Ectodermal cell (in vitro differentiated cells): ENCODE measurements around the gene PBX1.
A peak's percentile ranks its signal among the peaks of the same experiment; 100 is the strongest.

Experiments
- H3K27ac ChIP-seq: 2 replicates; pipeline ENCODE4 v1.7.0; 2013; ENCODE audit warnings: mild to moderate bottlenecking, low read depth, low read length; ENCODE audit not compliant: insufficient read depth, poor library complexity, severe bottlenecking
- H3K27me3 ChIP-seq: 2 replicates; pipeline ENCODE4 v1.7.0; 2013; ENCODE audit warnings: mild to moderate bottlenecking, low read length; ENCODE audit not compliant: insufficient read depth, control insufficient read depth, poor library complexity, severe bottlenecking
- H3K36me3 ChIP-seq: one replicate; pipeline ENCODE4 v1.7.0; 2013; ENCODE audit warnings: low read length; ENCODE audit not compliant: control insufficient read depth, insufficient read depth
- H3K4me1 ChIP-seq: one replicate; pipeline ENCODE4 v1.7.0; 2013; ENCODE audit warnings: low read length; ENCODE audit not compliant: control insufficient read depth, insufficient read depth
- H3K4me3 ChIP-seq: 2 replicates; pipeline ENCODE4 v1.7.0; 2013; ENCODE audit warnings: low read depth, low read length, control low read depth; ENCODE audit not compliant: insufficient read depth
- H3K9me3 ChIP-seq: 2 replicates; pipeline ENCODE4 v1.7.0; 2013; ENCODE audit warnings: mild to moderate bottlenecking, low read length, moderate library complexity; ENCODE audit not compliant: control insufficient read depth
- WGBS, 2 experiments: methylation state at CpG; one replicate each; pipeline ENCODE4 v1.1.7; 2013; ENCODE audit warnings: missing lambda C conversion rate in 2 of 2; 5-methylcytosine and 5-hydroxymethylcytosine counted together

The PBX1 gene

GRCh38 chr1:164611754-164612642, 53.0 kb downstream of the PBX1 start:
- Histone ChIP-seq H3K4me1 (peaks cover 54% of the 10 kb centered on the region), H3K4me3 (no peak overlapping the region), H3K27ac (peak overlapping the region; percentile 56), H3K9me3 (no peaks in the 10 kb centered on the region), H3K27me3 (no peaks in the 10 kb centered on the region), H3K36me3 (no peaks in the 10 kb centered on the region)
- 57 to 58% methylated on average over 11 of the region's 11 CpGs for WGBS, 2 experiments

GRCh38 chr1:164613176-164613575, 54.2 kb downstream of the PBX1 start:
- 82% methylated on average over 3 of the region's 3 CpGs for WGBS, 2 experiments
- Histone ChIP-seq H3K4me1 (peaks cover 49% of the 10 kb centered on the region), H3K27ac (no peak overlapping the region)

GRCh38 chr1:164614316-164614715, 55.3 kb downstream of the PBX1 start:
- 74 to 79% methylated on average over 6 of the region's 6 CpGs for WGBS, 2 experiments
- H3K4me1 ChIP-seq, result peaks cover 38% of the 10 kb centered on the region
- no peak overlapping the region for H3K27ac ChIP-seq
- no peak overlapping the region for H3K4me3 ChIP-seq
- no peaks in the 10 kb centered on the region for H3K9me3 ChIP-seq
- H3K27me3 ChIP-seq, result no peaks in the 10 kb centered on the region
- no peaks in the 10 kb centered on the region for H3K36me3 ChIP-seq

More at GRCh38 chr1:164613176-164613575, 54.2 kb downstream of the PBX1 start:
- Histone ChIP-seq H3K9me3 (no peaks in the 10 kb centered on the region), H3K36me3 (no peaks in the 10 kb centered on the region), H3K4me3 (no peak overlapping the region), H3K27me3 (no peaks in the 10 kb centered on the region)

GRCh38 chr1:164617377-164618201, 58.6 kb downstream of the PBX1 start:
- H3K27ac ChIP-seq, result no peak overlapping the region
- 62 to 70% methylated on average over 7 of the region's 7 CpGs for WGBS, 2 experiments

GRCh38 chr1:164618202-164618564, 59.2 kb downstream of the PBX1 start:
- H3K27me3 ChIP-seq, result no peaks in the 10 kb centered on the region
- peaks cover 22% of the 10 kb centered on the region for H3K4me1 ChIP-seq
- no peaks in the 10 kb centered on the region for H3K36me3 ChIP-seq
- WGBS, 2 experiments, result 71 to 78% methylated on average over 4 to 5 of the region's 5 CpGs
- no peaks in the 10 kb centered on the region for H3K9me3 ChIP-seq
- no peak overlapping the region for H3K4me3 ChIP-seq
- H3K27ac ChIP-seq, result no peak overlapping the region

More at GRCh38 chr1:164617377-164618201, 58.6 kb downstream of the PBX1 start:
- Histone ChIP-seq H3K4me3 (no peak overlapping the region), H3K4me1 (peaks cover 22% of the 10 kb centered on the region), H3K9me3 (no peaks in the 10 kb centered on the region), H3K36me3 (no peaks in the 10 kb centered on the region), H3K27me3 (no peaks in the 10 kb centered on the region)

GRCh38 chr1:164619006-164619784, 60.2 kb downstream of the PBX1 start:
- 90 to 92% methylated on average over 2 to 3 of the region's 3 CpGs for WGBS, 2 experiments
- no peaks in the 10 kb centered on the region for H3K36me3 ChIP-seq
- no peak overlapping the region for H3K4me3 ChIP-seq
- no peak overlapping the region for H3K27ac ChIP-seq
- H3K9me3 ChIP-seq, result no peaks in the 10 kb centered on the region
- H3K4me1 ChIP-seq, result peaks cover 22% of the 10 kb centered on the region
- no peaks in the 10 kb centered on the region for H3K27me3 ChIP-seq

- no peaks in the 10 kb centered on the region for H3K36me3 ChIP-seq
- H3K9me3 ChIP-seq, result no peaks in the 10 kb centered on the region
- H3K27me3 ChIP-seq, result no peaks in the 10 kb centered on the region
- H3K27ac ChIP-seq, result no peak overlapping the region
- H3K4me3 ChIP-seq, result no peak overlapping the region
- H3K4me1 ChIP-seq, result peaks cover 19% of the 10 kb centered on the region
- 88 to 89% methylated on average over 8 of the region's 8 CpGs for WGBS, 2 experiments
These were observed 63.3 kb downstream of the PBX1 start for GRCh38 chr1:164622068-164622845.

- no peaks in the 10 kb centered on the region for H3K36me3 ChIP-seq
- 70 to 94% methylated on average over 1 of the region's 1 CpG for WGBS, 2 experiments
- H3K27ac ChIP-seq, result no peak overlapping the region
- peaks cover 26% of the 10 kb centered on the region for H3K4me1 ChIP-seq
- no peaks in the 10 kb centered on the region for H3K9me3 ChIP-seq
- no peak overlapping the region for H3K4me3 ChIP-seq
- no peaks in the 10 kb centered on the region for H3K27me3 ChIP-seq
These were observed 64.8 kb downstream of the PBX1 start for GRCh38 chr1:164623805-164624204.

GRCh38 chr1:164624400-164624799, 65.4 kb downstream of the PBX1 start:
- H3K4me1 ChIP-seq, result peaks cover 26% of the 10 kb centered on the region
- no peak overlapping the region for H3K4me3 ChIP-seq
- no peaks in the 10 kb centered on the region for H3K9me3 ChIP-seq
- H3K27ac ChIP-seq, result no peak overlapping the region
- 50 to 88% methylated on average over 1 of the region's 1 CpG for WGBS, 2 experiments
- no peaks in the 10 kb centered on the region for H3K27me3 ChIP-seq
- no peaks in the 10 kb centered on the region for H3K36me3 ChIP-seq
